K562 (cell line): ENCODE data around the gene TBC1D7. TPM values are rescaled to one million over a fixed set of nuclear protein-coding genes. Genes with fewer than 3 reads are reported as not detected.

Experiments
- ATF3 ChIP-seq, 2 experiments: fragments of 450-650 bp in 1 of 2; sonication (generic) in 1 of 2; formaldehyde crosslinking in 1 of 2; IDR thresholded peaks in 1 of 2; conservative IDR thresholded peaks in 1 of 2; 2 replicates each; pipeline versions ENCODE4 v1.6.1 to v1.8.1; 2016 to 2023; ENCODE audit warnings: mild to moderate bottlenecking in 2 of 2, moderate library complexity in 2 of 2, inconsistent platforms in 1 of 2, missing genetic modification reagents in 1 of 2
- CTBP1 ChIP-seq: fragments of 450-650 bp; IDR thresholded peaks from 2 replicates; pipeline ENCODE4 v1.6.1; 2016; ENCODE audit warnings: borderline replicate concordance
- DMBX1 ChIP-seq: fragments of 250-450 bp; sonication (Bioruptor Pico); IDR thresholded peaks from 2 replicates; pipeline ENCODE4 v1.8.0; 2022; ENCODE audit warnings: inconsistent platforms, mild to moderate bottlenecking, moderate library complexity, borderline replicate concordance
- HMGN3 ChIP-seq: IDR thresholded peaks from 2 replicates; pipeline ENCODE4 v1.6.1; 2011; ENCODE audit warnings: borderline replicate concordance, low read depth, mild to moderate bottlenecking, mixed read lengths, low read length; ENCODE audit not compliant: insufficient read length; ENCODE audit errors: extremely low read depth
- HMGXB4 ChIP-seq: sonication (generic); formaldehyde crosslinking; IDR thresholded peaks from 2 replicates; pipeline ENCODE4 v1.8.1; 2023; ENCODE audit warnings: mild to moderate bottlenecking, missing genetic modification reagents
- HNRNPUL1 ChIP-seq: fragments of 200-400 bp; formaldehyde crosslinking; IDR thresholded peaks from 2 replicates; pipeline ENCODE4 v1.6.1; 2017; ENCODE audit warnings: low read length
- KDM1A ChIP-seq, 2 experiments: fragments of 450-650 bp; IDR thresholded peaks; 2 replicates each; pipeline ENCODE4 v1.6.1; 2016; ENCODE audit warnings: mild to moderate bottlenecking in 2 of 2
- KDM4B ChIP-seq, 2 experiments: fragments of 450-650 bp in 1 of 2; sonication (generic) in 1 of 2; IDR thresholded peaks; 2 replicates each; pipeline ENCODE4 v1.6.1; 2016 to 2017; ENCODE audit warnings: borderline replicate concordance in 2 of 2, antibody characterized with exemption in 1 of 2, low read depth in 1 of 2, mild to moderate bottlenecking in 1 of 2
- KLF10 ChIP-seq: fragments of 250-450 bp; sonication (Bioruptor Pico); IDR thresholded peaks from 2 replicates; pipeline ENCODE4 v1.6.1; 2021; ENCODE audit warnings: matching md5 sums
- LEF1 ChIP-seq: fragments of 450-650 bp; IDR thresholded peaks from 2 replicates; pipeline ENCODE4 v1.6.1; 2016; ENCODE audit warnings: mild to moderate bottlenecking
- MBD2 ChIP-seq: sonication (generic); IDR thresholded peaks from 2 replicates; pipeline ENCODE4 v1.6.1; 2016; ENCODE audit warnings: low read depth, borderline replicate concordance
- PTTG1 ChIP-seq: fragments of 450-650 bp; IDR thresholded peaks from 2 replicates; pipeline ENCODE4 v1.6.1; 2016; ENCODE audit warnings: low read depth, mild to moderate bottlenecking, missing genetic modification characterization, missing compliant biosample characterization
- SETDB1 ChIP-seq: IDR thresholded peaks from one replicate; pipeline ENCODE4 v1.6.1; 2012; ENCODE audit warnings: low read length, control low read depth, inconsistent platforms
- SRSF7 ChIP-seq: fragments of 200-400 bp; formaldehyde crosslinking; optimal IDR thresholded peaks from 2 replicates; pipeline ENCODE3; 2017; ENCODE audit warnings: mild to moderate bottlenecking, low read depth, low read length
- SUPT5H ChIP-seq: fragments of 450-650 bp; IDR thresholded peaks from 2 replicates; pipeline ENCODE4 v1.6.1; 2016
- TEAD1 ChIP-seq, 2 experiments: fragments of 450-650 bp in 1 of 2; sonication (generic) in 1 of 2; formaldehyde crosslinking; IDR thresholded peaks; 2 replicates each; pipeline versions ENCODE4 v1.4.0 to v1.8.0; 2020 to 2022; ENCODE audit warnings: mild to moderate bottlenecking in 2 of 2, missing genetic modification reagents in 1 of 2
- THRB ChIP-seq: fragments of 450-650 bp; formaldehyde crosslinking; conservative IDR thresholded peaks from 2 replicates; pipeline ENCODE4 v1.4.0; 2022; ENCODE audit warnings: mild to moderate bottlenecking, missing genetic modification characterization
- ZBTB9 ChIP-seq: fragments of 450-650 bp; formaldehyde crosslinking; IDR thresholded peaks from 2 replicates; pipeline ENCODE4 v1.4.0; 2020; ENCODE audit warnings: mild to moderate bottlenecking, moderate library complexity
- ZFP30 ChIP-seq: fragments of 250-450 bp; sonication (Bioruptor Pico); IDR thresholded peaks from 2 replicates; pipeline ENCODE4 v1.8.0; 2022; ENCODE audit warnings: moderate library complexity, mild to moderate bottlenecking, inconsistent platforms, borderline replicate concordance
- ZKSCAN8 ChIP-seq: fragments of 200-800 bp; sonication (Bioruptor generic); IDR thresholded peaks from 2 replicates; pipeline ENCODE4 v1.6.1; 2016; ENCODE audit warnings: missing genetic modification characterization, missing compliant biosample characterization
- ZNF224 ChIP-seq: sonication (generic); formaldehyde crosslinking; IDR thresholded peaks from 2 replicates; pipeline ENCODE4 v1.8.0; 2022; ENCODE audit warnings: mild to moderate bottlenecking, missing genetic modification reagents
- ZNF780A ChIP-seq: fragments of 250-450 bp; sonication (Bioruptor Pico); IDR thresholded peaks from 2 replicates; pipeline ENCODE4 v1.5.0; 2021; ENCODE audit warnings: mild to moderate bottlenecking
- polyA plus RNA-seq, 8 experiments: library from polyadenylated mRNA; depleted of rRNA in 4 of 8; stranded (reverse) in 5 of 8; unstranded in 3 of 8; fragments of >200 nt; fragmentation: Nextera tagmentation in 2 of 8; fragmentation: Illumina TruSeq in 1 of 8; extraction: Ambion mirVana in 2 of 8; extraction: Trizol in 1 of 8; gene quantifications; 2 replicates each; pipeline versions ENCODE4 v1.2.1 to v1.2.3, GENCODE V29; 2011 to 2014; ENCODE audit warnings: inconsistent platforms in 1 of 8, missing spikeins in 1 of 8
- total RNA-seq, 7 experiments: library from RNA; depleted of rRNA in 6 of 7; stranded (reverse); fragments of >200 nt in 6 of 7; fragmentation: Illumina TruSeq in 2 of 7; extraction: Trizol in 2 of 7; gene quantifications; 2 replicates each; pipeline versions ENCODE4 v1.2.1 to v1.2.3, GENCODE V29; 2011 to 2021; ENCODE audit warnings: low replicate concordance in 1 of 7

Gene TBC1D7
- total and polyA plus RNA-seq, 9 of the 15 experiments (the other 6 are each of a cell fraction or from before 2014, with no cell fraction given), result 49.4 to 107 (median 61.1) TPM

GRCh38 chr6:13354331-13355042 is 26.1 kb upstream of the TBC1D7 start (continued):
- 0 out of 2 replicates have a peak, but pooled peaks have one; percentile 41 for TF ChIP-seq ZBTB9 (CRISPR knock-in tag)
- TF ChIP-seq ZFP30, result no peak
- no peak for TF ChIP-seq HNRNPUL1
- peak; percentile 49; the same call in 1 of the 2 replicates for TF ChIP-seq MBD2
- peak; percentile 79 for TF ChIP-seq HMGN3
- no peak for TF ChIP-seq KLF10
- TF ChIP-seq ZNF224 (CRISPR knock-in tag), result no peak
- TF ChIP-seq LEF1, result peak; percentile 76
- no peak for TF ChIP-seq ZNF780A (CRISPR knock-in tag)
- TF ChIP-seq KDM4B (IDR thresholded peaks at IDR 0.05; ENCODE audit: borderline replicate concordance in 2 of 2, low read depth in 1 of 2), result no peak
- TF ChIP-seq SUPT5H, result no peak
- TF ChIP-seq PTTG1 (tag), result no peak
- no peak for TF ChIP-seq SRSF7
- TF ChIP-seq DMBX1, result peak; percentile 74
- peak; percentile 93 to 95 for TF ChIP-seq KDM1A (IDR thresholded peaks at IDR 0.05)
- TF ChIP-seq THRB (CRISPR knock-in tag), result peak; percentile 82
- peak; percentile 75 to 84; a peak in 3 of 4 replicates for TF ChIP-seq TEAD1 (CRISPR knock-in tag; IDR thresholded peaks at IDR 0.05)
- TF ChIP-seq CTBP1, result peak; percentile 96
- peak; percentile 4; the same call in 1 of the 2 replicates for TF ChIP-seq ZKSCAN8
- no peak for TF ChIP-seq SETDB1
- TF ChIP-seq ATF3 (IDR thresholded peaks at IDR 0.05), result peak; percentile 67; the same call in 1 of the 2 replicates
- TF ChIP-seq ATF3 (CRISPR knock-in tag; conservative IDR thresholded peaks at IDR 0.05), result no peak
- TF ChIP-seq HMGXB4, result no peak
